GM12878 (cell line): Measurements from ENCODE around the gene BTK. TPM values are rescaled to one million over a fixed set of nuclear protein-coding genes. Genes with fewer than 3 reads are reported as not detected.

Experiments
- ATAC-seq: fragments of 200-7000 bp; cut with Tn5 transposase; 3 replicates; pipeline ENCODE4 v1.9.1; 2020; ENCODE audit warnings: mild to moderate bottlenecking, moderate library complexity
- BruUV-seq: library from RNA; stranded (reverse); fragments of 400-500 nt; replicated peaks from 2 replicates; lab custom pipeline; 2021; lab: Mats Ljungman, UMichigan
- CTCF ChIA-PET: fragments of 300-600 bp; sonication (Branson Sonifier 250); formaldehyde crosslinking; extraction: SDS; loops from one replicate; lab custom pipeline; 2021; ENCODE audit warnings: inconsistent platforms; lab: Yijun Ruan, JAX
- POLR2A ChIA-PET: fragments of 350-600 bp; formaldehyde crosslinking; extraction: SDS; loops from one replicate; lab custom pipeline; 2021; ENCODE audit warnings: inconsistent platforms; lab: Charles Lee
- RAD21 ChIA-PET: fragments of 300-600 bp; sonication (Branson Sonifier 250); formaldehyde crosslinking; loops from one replicate; lab custom pipeline; 2023; ENCODE audit warnings: antibody characterized with exemption; ENCODE audit not compliant: unreplicated experiment; lab: Charles Lee
- SMC1A ChIA-PET: fragments of 300-600 bp; sonication (Branson Sonifier 250); formaldehyde crosslinking; loops from one replicate; lab custom pipeline; 2023; ENCODE audit not compliant: unreplicated experiment, uncharacterized antibody; lab: Charles Lee
- DNase-seq: peaks from one replicate; pipeline ENCODE4 v3.0.0-alpha.2; 2011; ENCODE audit warnings: low read depth, low spot score
- FAIRE-seq: peaks from 3 replicates; lab custom pipeline; 2011; peaks lifted over from hg19 to GRCh38; lab: Jason Lieb, UNC
- H2AFZ ChIP-seq: 2 replicates; pipeline ENCODE4 v1.6.0; 2011; ENCODE audit warnings: low read depth, low read length, control low read depth; ENCODE audit not compliant: control insufficient read depth
- H3K27ac ChIP-seq: 2 replicates; pipeline ENCODE4 v1.5.1; 2011; ENCODE audit warnings: control low read depth; ENCODE audit not compliant: control insufficient read depth, insufficient read depth
- H3K27me3 ChIP-seq, 2 experiments: replicated peaks in 1 of 2; 2 replicates each; pipeline versions ENCODE4 v1.6.0 to v1.6.1; 2011; ENCODE audit warnings: low read length in 1 of 2; ENCODE audit not compliant: control insufficient read depth in 2 of 2, insufficient read depth in 2 of 2
- H3K36me3 ChIP-seq, 2 experiments: 2 replicates each; pipeline ENCODE4 v1.5.1; 2011; ENCODE audit warnings: low read length in 1 of 2; ENCODE audit not compliant: control insufficient read depth in 2 of 2, insufficient read depth in 2 of 2
- H3K4me1 ChIP-seq: 2 replicates; pipeline ENCODE4 v1.6.1; 2011; ENCODE audit warnings: mild to moderate bottlenecking, low read length, moderate library complexity, mixed read lengths; ENCODE audit not compliant: control insufficient read depth, insufficient read depth
- H3K4me2 ChIP-seq: 2 replicates; pipeline ENCODE4 v1.6.0; 2011; ENCODE audit warnings: control low read depth; ENCODE audit not compliant: control insufficient read depth, insufficient read depth
- H3K4me3 ChIP-seq: fragments of 200-600 bp; sonication (generic); 2 replicates; pipeline ENCODE4 v1.5.1; 2016
- H3K79me2 ChIP-seq: 2 replicates; pipeline ENCODE4 v1.6.0; 2011; ENCODE audit warnings: low read length; ENCODE audit not compliant: control insufficient read depth, insufficient read depth
- H3K9ac ChIP-seq: 2 replicates; pipeline ENCODE4 v1.8.0; 2011; ENCODE audit warnings: low read length, control low read depth, mixed read lengths; ENCODE audit not compliant: control insufficient read depth, insufficient read depth
- H3K9me3 ChIP-seq: replicated peaks from 3 replicates; pipeline ENCODE4 v1.5.1; 2011; ENCODE audit warnings: mild to moderate bottlenecking, low read length; ENCODE audit not compliant: control insufficient read depth, insufficient read depth
- H4K20me1 ChIP-seq: 2 replicates; pipeline ENCODE4 v1.6.0; 2011; ENCODE audit not compliant: control insufficient read depth, insufficient read depth
- BMI1 ChIP-seq: fragments of 450-650 bp; IDR thresholded peaks from 2 replicates; pipeline ENCODE4 v1.6.1; 2016; ENCODE audit warnings: mild to moderate bottlenecking, moderate library complexity, borderline replicate concordance
- CEBPB ChIP-seq, 2 experiments: fragments of 150-350 bp in 1 of 2; IDR thresholded peaks; 2 replicates each; pipeline ENCODE4 v1.6.1; 2012 to 2014; ENCODE audit warnings: low read depth in 2 of 2, low read length in 2 of 2, borderline replicate concordance in 1 of 2, inconsistent platforms in 1 of 2
- CREM ChIP-seq: IDR thresholded peaks from 2 replicates; pipeline ENCODE4 v1.6.1; 2014; ENCODE audit warnings: antibody characterized with exemption, low read depth
- E2F4 ChIP-seq: IDR thresholded peaks from 2 replicates; pipeline ENCODE4 v1.6.1; 2012; ENCODE audit warnings: low read depth, low read length, improper control_type of control experiment
- FOXK2 ChIP-seq: fragments of 450-650 bp; IDR thresholded peaks from 2 replicates; pipeline ENCODE4 v1.6.1; 2017; ENCODE audit warnings: mild to moderate bottlenecking, moderate library complexity
- GATAD2B ChIP-seq: fragments of 450-650 bp; conservative IDR thresholded peaks from 2 replicates; pipeline ENCODE4 v1.6.1; 2017; ENCODE audit warnings: low read depth, mild to moderate bottlenecking, moderate library complexity
- JUND ChIP-seq: IDR thresholded peaks from 2 replicates; pipeline ENCODE4 v1.6.1; 2012; ENCODE audit warnings: low read depth, mild to moderate bottlenecking, low read length, improper control_type of control experiment, moderate library complexity
- KLF5 ChIP-seq: fragments of 450-650 bp; IDR thresholded peaks from 2 replicates; pipeline ENCODE4 v1.6.1; 2014; ENCODE audit warnings: mild to moderate bottlenecking; ENCODE audit not compliant: partially characterized antibody
- MEF2A ChIP-seq: IDR thresholded peaks from 2 replicates; pipeline ENCODE4 v1.6.1; 2011; ENCODE audit warnings: low read depth, mild to moderate bottlenecking, low read length, moderate library complexity; ENCODE audit not compliant: insufficient read depth
- MEF2B ChIP-seq: fragments of 450-650 bp; IDR thresholded peaks from 2 replicates; pipeline ENCODE4 v1.6.1; 2018; ENCODE audit warnings: mild to moderate bottlenecking, moderate library complexity; ENCODE audit not compliant: partially characterized antibody, poor library complexity, severe bottlenecking
- NBN ChIP-seq: fragments of 450-650 bp; IDR thresholded peaks from 2 replicates; pipeline ENCODE4 v1.6.1; 2016
- NFYB ChIP-seq: IDR thresholded peaks from 2 replicates; pipeline ENCODE4 v1.6.1; 2011; ENCODE audit warnings: low read depth, mild to moderate bottlenecking, low read length, improper control_type of control experiment, moderate library complexity; ENCODE audit not compliant: insufficient read depth
- NRF1 ChIP-seq: conservative IDR thresholded peaks from 2 replicates; pipeline ENCODE4 v1.6.1; 2011; ENCODE audit warnings: mild to moderate bottlenecking, low read depth, low read length, improper control_type of control experiment
- PAX5 ChIP-seq: IDR thresholded peaks from 2 replicates; pipeline ENCODE4 v1.6.1; 2011; ENCODE audit warnings: low read depth, low read length, borderline replicate concordance
- POU2F2 ChIP-seq: IDR thresholded peaks from 3 replicates; pipeline ENCODE4 v1.6.1; 2011; ENCODE audit warnings: low read depth, mild to moderate bottlenecking, low read length, borderline replicate concordance
- RBBP5 ChIP-seq: fragments of 200-600 bp; sonication (generic); conservative IDR thresholded peaks from 2 replicates; pipeline ENCODE4 v1.6.1; 2016
- SPI1 ChIP-seq: IDR thresholded peaks from 2 replicates; pipeline ENCODE4 v1.6.1; 2011; ENCODE audit warnings: low read depth, mild to moderate bottlenecking, low read length, moderate library complexity, borderline replicate concordance; ENCODE audit not compliant: insufficient read depth
- SREBF2 ChIP-seq: IDR thresholded peaks from 2 replicates; pipeline ENCODE4 v1.6.1; 2012; ENCODE audit warnings: mild to moderate bottlenecking, low read length
- TBL1XR1 ChIP-seq: IDR thresholded peaks from 2 replicates; pipeline ENCODE4 v1.6.1; 2012; ENCODE audit warnings: low read depth, low read length, improper control_type of control experiment
- TCF7 ChIP-seq: IDR thresholded peaks from 2 replicates; pipeline ENCODE4 v1.6.1; 2014; ENCODE audit warnings: antibody characterized with exemption, borderline replicate concordance
- YBX1 ChIP-seq: fragments of 450-650 bp; IDR thresholded peaks from 2 replicates; pipeline ENCODE4 v1.6.1; 2016; ENCODE audit warnings: antibody characterized with exemption
- ZBED1 ChIP-seq: IDR thresholded peaks from 2 replicates; pipeline ENCODE4 v1.6.1; 2016; ENCODE audit warnings: borderline replicate concordance
- ZBTB4 ChIP-seq: fragments of 450-650 bp; formaldehyde crosslinking; IDR thresholded peaks from 2 replicates; pipeline ENCODE4 v1.4.0; 2022; ENCODE audit warnings: mild to moderate bottlenecking, moderate library complexity
- ZSCAN29 ChIP-seq: fragments of 450-650 bp; IDR thresholded peaks from 2 replicates; pipeline ENCODE4 v1.6.1; 2017; ENCODE audit warnings: mild to moderate bottlenecking, moderate library complexity
- WGBS: methylation state at CpG from one replicate; pipeline ENCODE4 v1.1.6; 2016; ENCODE audit warnings: low lambda C conversion rate; ENCODE audit not compliant: insufficient replicate concordance, insufficient coverage; ENCODE audit errors: missing lambda C conversion rate; 5-methylcytosine and 5-hydroxymethylcytosine counted together
- in situ Hi-C: fragments of 300-500 bp; cut with MboI; formaldehyde crosslinking; loops from 9 replicates; pipeline ENCODE4 v1.14.3; 2018; ENCODE audit warnings: mixed read lengths
- intact Hi-C: fragments of 100-400 bp; cut with micrococcal nuclease; formaldehyde crosslinking; loops from one replicate; pipeline ENCODE4 v1.14.2; 2022; ENCODE audit not compliant: unreplicated experiment
- polyA plus RNA-seq, 11 experiments: library from polyadenylated mRNA; depleted of rRNA in 4 of 11; unstranded in 6 of 11; stranded (reverse) in 5 of 11; fragments of >200 nt; fragmentation: Nextera tagmentation in 4 of 11; fragmentation: Illumina TruSeq in 1 of 11; extraction: Ambion mirVana in 4 of 11; extraction: Trizol in 1 of 11; gene quantifications; 1 replicate in 1 of 11; 2 replicates in 10 of 11; pipeline versions ENCODE4 v1.2.1 to v1.2.3, GENCODE V29; 2011 to 2016; ENCODE audit warnings: inconsistent platforms in 2 of 11, missing spikeins in 2 of 11, low read depth in 1 of 11
- total RNA-seq, 4 experiments: library from RNA; depleted of rRNA in 3 of 4; stranded (reverse); fragments of >200 nt in 3 of 4; fragmentation: Illumina TruSeq in 1 of 4; extraction: Trizol in 1 of 4; gene quantifications; 2 replicates each; pipeline versions ENCODE4 v1.2.1 to v1.2.3, GENCODE V29; 2013 to 2021

The BTK gene
- total and polyA plus RNA-seq, 10 of the 15 experiments (the other 5 are each of a cell fraction or from before 2014, with no cell fraction given) = 24.0 to 154 (median 88.9) TPM

GRCh38 chrX:101360390-101360789 lies 25.6 kb downstream of the BTK start (continued):
- TF ChIP-seq FOXK2 (no peak), NFYB (no peak), GATAD2B (no peak), CEBPB (IDR thresholded peaks at IDR 0.05; ENCODE audit: borderline replicate concordance in 1 of 2, low read depth in 2 of 2, low read length in 2 of 2) (no peak), KLF5 (no peak), NRF1 (no peak), JUND (no peak), MEF2B (no peak), MEF2A (no peak), PAX5 (no peak)

GRCh38 chrX:101359966-101360365 lies 26.0 kb downstream of the BTK start:
- H3K4me1 ChIP-seq = no peaks in the 10 kb centered on the region
- no peak overlapping the region for H2AFZ ChIP-seq
- intact Hi-C loops (no loop called here), in situ Hi-C loops (no loop called here)
- ChIA-PET RAD21 (no interaction called here), POLR2A (interaction anchor here (0.6 kb wide), 1 partner anchor 11 kb away, joined by 3 read pairs; the partner anchor contains the start of gene TIMM8A), CTCF (no interaction called here), SMC1A (no interaction called here)
- no peak overlapping the region for H3K4me2 ChIP-seq
- no peaks in the 10 kb centered on the region for H3K27me3 ChIP-seq
- no peaks in the 10 kb centered on the region for H3K79me2 ChIP-seq
- no peaks in the 10 kb centered on the region for H4K20me1 ChIP-seq
- H3K36me3 ChIP-seq = peaks cover 8 to 15% of the 10 kb centered on the region in 2 experiments
- ATAC-seq (no peak), FAIRE-seq (no peak), DNase-seq (no peak)
- no peak overlapping the region for H3K27ac ChIP-seq
- no peaks in the 10 kb centered on the region for H3K9me3 ChIP-seq
- 0% methylated on average over 1 of the region's 1 CpG for WGBS
- no peak overlapping the region for H3K9ac ChIP-seq
- no TSS peak for BruUV-seq
- no peak overlapping the region for H3K4me3 ChIP-seq
- TF ChIP-seq ZBED1 (no peak), ZBTB4 (CRISPR knock-in tag) (no peak), ZSCAN29 (no peak), SPI1 (no peak), CREM (no peak), YBX1 (no peak), NBN (no peak), TBL1XR1 (no peak), TCF7 (no peak), BMI1 (no peak), POU2F2 (no peak), SREBF2 (no peak), NFYB (no peak), E2F4 (no peak), RBBP5 (no peak)
